Activated T-helper 1 cell treated with anti-CD3 and anti-CD28 coated beads, Interleukin-2, amount 50 U/mL, for 16 hours (primary cell): ENCODE measurements around the gene ATP10B.

Experiments
- DNase-seq, 2 donors: peaks; one replicate each; pipeline ENCODE4 v3.0.0-alpha.2; 2020; ENCODE audit warnings: low read depth in 1 of 2, low spot score in 1 of 2

The ATP10B gene

DNA sequence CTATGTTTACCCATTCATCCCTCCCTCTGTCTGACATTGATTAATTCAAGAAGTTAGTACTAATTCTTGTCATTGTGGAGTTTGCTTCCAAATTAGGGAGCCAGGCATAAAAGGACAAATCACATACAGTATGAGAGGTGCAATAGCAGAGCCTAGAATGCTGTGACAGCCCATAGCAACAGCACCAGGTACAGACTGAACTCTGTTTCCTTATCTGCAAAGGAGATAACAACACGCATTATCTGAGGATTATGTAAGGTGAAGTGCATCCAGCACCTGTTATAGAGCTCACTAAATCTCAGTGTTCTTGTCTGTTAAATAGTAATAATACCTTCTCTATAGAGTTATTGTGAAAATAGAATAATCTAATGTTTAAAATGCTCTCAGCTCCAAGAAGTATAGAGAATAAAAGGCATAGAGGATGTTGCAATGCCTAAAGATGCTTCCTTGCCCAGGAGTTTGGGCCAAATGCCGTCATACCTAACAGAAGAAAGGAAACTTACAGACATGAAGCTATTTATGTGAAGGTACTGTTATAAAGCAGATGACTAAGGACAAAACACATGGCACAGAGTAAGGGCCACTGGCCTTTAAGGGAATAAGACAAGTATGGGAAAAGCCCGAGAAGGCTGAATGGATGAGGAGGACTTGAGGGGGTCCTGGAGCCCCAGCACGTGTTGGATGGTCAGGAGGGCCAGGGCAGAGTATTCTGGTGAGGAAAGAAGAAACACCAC is 214.5 kb downstream of the ATP10B start:
- DNase-seq = no peak

DNA sequence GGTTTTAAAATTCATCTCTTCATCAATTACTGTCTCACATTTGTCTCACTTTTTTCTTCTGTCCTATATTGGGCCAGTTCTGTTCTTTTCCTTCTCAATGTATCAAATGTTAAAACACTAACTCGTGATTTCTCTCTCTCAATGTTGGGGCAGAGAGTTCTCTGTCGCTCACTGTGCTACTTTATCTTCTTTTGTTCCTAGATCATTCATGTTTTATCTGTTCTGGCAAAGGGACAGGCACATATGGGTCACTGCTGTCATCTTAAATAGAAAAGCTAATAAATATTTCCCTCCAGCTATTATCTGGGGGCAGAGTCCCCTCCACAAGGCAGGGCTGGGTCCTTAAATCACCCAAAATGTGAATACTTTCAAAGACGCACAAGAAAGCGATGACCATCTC is 216.3 kb downstream of the ATP10B start:
- no peak for DNase-seq

DNA sequence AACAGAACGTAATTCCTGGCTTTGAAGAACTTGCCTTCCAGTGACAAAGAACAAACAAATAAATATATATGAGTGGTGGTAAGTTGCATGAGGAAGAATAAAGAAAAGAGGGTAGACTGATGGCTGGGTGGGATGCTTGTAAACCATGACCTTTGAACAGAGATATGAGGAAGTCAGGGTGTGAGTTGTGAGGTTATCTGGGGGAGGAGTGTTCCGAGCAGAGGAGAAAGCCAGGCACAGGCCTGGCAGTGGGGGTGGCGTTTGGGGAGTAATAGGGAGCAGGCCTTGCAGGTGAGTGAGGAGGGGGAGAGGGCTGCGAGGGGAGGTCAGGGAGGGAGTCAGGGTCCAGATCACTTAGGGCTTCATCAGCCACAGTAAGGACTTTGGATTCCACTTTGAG is 217.0 kb downstream of the ATP10B start:
- no peak for DNase-seq

DNA sequence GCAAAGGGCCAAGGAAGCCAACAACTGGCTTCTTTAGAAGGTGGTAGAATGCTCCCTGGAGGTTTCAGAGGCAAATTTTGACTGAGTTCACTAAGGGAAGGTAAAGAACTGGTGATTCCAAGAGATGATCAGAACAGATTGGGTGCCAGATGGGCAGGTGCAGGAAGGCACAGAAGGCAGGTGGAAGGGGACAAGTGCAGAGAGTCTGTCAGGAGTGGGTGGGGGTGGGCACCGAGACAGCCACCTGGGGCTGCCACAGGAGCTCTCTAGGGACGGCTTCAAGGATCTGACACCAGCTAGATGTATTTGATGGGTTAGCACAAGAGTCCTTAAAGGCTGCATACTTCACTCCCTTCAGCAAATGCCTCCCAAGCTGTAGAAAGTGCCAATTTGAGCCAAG is 223.0 kb downstream of the ATP10B start:
- DNase-seq = no peak

DNA sequence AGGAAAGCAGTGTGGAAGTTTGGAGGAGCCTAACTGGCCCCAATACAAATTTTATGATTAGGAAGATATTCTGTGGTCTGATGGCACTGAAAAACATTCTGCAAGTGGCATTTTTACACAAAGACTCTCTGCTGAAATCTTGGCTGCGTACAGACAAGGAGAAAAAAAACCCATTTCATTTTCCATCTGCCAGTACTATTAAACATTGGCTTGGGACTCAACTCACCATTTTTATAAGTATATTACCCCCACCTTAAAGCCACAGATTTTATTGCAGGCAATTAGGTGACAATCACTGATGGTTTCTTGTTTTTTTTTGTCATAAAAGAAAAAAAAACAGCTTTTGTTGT is 223.4 kb downstream of the ATP10B start:
- DNase-seq = no peak

DNA sequence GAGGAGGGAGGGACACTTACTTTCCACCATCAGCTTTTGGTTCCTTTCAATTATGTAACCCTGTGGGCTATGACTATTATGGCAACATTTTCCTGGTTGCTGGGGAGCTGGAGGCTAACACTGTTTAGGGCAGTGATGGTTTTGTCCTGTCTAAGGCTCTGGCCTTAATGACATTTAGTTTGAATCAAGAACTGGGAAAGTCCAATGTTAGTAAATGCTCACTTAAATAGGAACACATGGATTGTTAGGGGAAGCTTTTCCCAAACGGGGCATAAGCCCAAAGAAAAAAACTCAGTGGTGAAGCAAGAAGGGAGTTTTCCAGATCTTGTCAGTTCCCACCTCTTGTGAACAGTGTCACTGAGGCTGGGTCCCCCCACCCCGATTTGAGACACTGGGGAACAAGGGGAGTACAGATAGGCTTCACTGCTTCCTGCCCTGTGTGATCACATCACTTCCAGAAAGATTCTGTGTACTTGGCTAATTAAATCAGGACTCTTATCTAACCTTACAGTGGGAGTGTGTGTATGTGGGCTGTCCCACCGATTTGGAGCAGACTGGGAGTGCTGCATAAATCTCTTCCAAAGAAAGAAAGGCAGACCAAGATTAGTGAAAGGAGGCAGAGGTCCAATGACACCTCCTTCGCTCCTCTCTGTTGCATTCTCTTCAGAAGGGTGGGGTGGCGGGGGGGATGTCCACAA is 223.9 kb downstream of the ATP10B start:
- DNase-seq = no peak

DNA sequence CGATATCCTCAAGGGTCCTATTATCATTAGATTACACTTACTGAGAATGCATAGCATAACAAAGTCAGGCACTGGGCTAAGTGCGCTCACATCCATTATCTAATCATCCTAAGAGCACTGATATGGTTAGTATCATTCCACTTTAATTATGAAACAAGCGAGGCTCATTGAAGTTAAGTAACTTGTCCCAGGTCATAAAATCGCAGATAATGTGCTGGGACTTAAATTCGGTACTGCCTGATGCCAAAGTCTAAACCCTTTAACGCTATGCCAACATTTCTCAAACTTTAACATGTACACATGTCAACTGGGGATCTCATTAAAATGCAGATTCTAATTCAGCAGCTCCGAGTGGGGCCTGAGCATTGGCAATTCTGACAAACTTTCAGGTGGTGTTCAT is 225.7 kb downstream of the ATP10B start:
- DNase-seq = no peak

DNA sequence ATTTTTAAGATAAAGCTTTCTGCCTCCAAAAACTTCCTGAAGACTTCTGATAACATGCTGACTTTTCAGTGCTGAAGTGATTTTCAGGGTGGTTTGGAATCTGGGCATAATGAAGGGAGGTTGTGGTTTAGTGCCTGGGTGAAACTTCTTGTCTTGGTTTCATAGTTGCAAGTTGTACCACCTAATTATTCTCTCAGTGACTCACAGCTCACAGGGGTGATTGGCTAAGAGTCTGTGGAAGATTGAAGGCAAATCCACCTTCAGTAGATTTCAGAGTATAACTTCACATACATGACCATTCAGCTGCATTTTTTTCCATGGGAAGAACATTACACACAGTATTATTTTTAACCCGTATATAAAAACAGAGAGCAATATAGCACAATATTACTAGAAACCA is 230.5 kb downstream of the ATP10B start:
- DNase-seq = no peak

DNA sequence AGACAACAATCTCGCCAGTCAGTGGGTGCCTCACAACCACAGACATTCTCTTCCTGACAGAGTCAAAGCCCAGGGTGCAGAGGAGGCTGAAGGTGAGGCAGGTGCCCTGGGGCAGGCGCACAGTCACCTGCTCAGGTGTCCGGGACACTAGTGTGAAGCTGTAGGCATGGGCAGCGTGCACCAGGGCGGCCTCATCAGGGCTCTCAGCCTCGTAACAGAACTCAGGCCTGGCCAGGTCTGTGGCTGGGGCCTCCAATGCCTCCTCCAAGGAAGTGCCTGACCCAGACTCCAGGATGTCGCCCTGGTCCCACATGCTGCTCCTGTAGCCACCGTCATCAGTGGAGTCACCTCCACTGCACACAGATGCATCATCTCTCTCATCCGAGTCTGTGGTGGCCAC is 231.6 kb downstream of the ATP10B start:
- no peak for DNase-seq

DNA sequence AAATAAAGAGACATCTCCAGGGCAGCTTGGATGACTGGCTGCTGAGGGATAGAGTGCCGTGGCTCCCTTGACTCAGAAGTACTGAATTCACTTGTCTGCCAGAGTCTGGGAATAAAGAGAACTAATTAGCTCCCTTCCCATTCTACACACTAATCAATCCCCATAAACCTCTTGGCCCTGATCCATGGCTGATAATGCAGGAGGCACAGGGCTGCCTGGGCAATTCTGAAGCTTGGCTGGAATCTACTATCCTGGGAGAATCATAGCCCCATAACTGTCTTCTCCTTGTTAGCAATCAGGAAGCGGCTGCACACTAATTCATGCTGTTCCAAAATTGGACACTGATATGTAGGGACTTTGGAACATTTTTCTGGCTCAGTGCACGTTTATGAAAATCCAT is 232.6 kb downstream of the ATP10B start:
- no peak for DNase-seq

DNA sequence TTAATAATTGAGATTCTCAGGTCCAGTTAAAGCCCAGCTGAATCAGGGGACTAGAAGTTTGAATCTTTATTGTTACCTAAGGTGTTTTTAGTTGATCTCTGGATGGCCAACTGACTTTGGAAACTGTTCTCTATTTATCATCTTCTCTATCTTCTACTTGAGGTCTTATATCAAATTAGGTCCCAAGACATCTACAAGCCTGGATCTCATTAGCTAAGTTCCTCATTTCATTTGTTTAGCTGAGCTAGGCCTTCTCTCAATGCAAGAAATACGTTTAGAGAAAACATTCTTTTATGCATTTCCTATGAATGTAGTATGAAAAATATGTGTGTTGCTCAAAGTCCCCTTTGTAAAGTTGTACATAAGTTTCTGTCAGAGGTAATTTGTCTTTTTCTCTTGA is 233.7 kb downstream of the ATP10B start:
- DNase-seq = no peak

DNA sequence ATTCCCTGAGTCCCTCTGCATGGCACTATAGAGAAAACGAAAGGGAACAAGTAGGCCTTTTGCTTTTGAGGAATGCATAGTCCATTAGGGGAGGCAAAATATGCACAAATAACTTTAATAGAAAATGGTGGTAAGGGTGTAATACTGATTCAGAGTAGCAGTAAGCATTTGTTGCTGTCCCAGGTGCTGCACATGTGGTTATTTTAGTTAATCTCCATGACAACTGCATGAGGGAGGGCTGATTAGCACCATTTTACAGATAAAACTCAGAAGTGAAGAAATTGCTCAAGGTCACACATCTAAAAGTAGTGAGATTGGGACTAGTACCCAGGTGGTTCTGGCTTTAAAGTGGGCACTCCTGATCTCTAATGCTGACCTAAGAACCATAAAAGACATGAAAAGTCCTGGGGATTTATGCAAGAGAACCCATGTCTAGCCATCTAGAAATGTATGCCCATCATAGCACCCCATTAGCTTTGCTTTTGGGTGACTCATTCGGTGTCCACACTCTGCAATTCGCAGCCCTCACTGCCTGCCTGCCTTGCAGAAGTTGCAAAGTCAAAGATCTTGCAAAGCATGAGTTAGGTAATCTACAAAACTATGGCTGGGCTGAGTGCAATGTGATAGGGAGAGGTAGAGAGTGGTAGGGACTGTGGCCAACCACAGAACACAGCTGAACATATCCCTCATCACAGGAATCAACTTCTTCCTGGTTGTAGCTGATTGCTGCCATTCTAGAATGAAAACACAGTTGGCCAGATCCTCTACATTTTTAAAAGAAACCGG is 235.1 kb downstream of the ATP10B start:
- no peak for DNase-seq

DNA sequence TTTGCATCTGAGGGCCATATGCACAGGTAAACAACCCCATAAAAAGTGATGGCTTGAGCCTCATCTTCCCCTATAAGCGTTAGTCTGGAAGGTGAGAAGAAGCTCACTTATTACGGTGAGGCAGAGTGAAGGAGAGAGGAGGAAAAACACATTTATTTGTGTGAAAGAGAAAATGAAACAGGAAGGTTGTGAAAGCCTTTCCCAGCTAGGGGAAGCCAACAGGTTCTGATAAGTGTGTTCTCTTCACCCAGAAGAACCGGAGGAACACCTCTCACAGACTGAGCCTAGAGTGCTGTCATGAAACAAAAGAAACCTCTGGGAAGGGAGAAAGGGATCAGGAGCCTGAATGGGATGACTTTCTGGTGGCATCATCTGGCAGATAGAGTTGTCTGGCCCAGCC is 237.9 kb downstream of the ATP10B start:
- DNase-seq = no peak

DNA sequence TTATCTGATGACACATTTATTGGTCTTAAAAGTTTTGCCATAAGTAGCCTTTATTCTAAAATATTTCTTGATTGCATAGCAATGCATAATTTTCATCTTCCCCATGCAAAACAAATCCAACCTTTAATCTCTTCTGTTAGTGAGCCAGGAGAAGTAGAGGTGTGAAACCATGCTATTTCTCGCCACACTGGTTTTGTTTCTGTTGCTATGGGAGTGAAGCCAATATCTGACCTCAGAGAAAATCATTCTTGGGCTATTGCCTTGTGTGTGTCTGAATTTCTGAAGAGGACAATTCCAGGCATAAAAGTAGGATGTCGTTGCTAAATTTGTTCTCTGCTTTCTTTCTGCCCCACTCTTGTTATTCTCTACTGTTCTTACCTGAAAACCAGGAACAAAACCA is 246.7 kb downstream of the ATP10B start:
- no peak for DNase-seq

DNA sequence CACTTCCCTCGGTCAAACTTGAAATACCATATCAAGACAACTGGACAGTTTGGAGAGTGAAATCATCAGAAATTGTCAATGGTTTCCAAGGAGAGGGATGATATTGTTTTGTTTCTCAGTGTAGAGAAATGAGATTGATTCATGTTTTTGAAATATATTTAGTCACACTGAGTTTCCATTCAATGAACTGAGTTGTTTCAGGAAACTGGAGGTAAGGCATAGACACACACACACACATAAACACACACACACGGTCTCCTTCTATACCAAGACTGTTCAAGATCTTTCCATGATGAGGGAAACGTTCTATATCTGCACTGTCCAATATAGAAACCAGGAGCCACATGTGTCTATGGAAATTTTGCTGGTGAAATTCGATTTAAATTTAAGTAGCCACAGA is 247.5 kb downstream of the ATP10B start:
- no peak for DNase-seq

DNA sequence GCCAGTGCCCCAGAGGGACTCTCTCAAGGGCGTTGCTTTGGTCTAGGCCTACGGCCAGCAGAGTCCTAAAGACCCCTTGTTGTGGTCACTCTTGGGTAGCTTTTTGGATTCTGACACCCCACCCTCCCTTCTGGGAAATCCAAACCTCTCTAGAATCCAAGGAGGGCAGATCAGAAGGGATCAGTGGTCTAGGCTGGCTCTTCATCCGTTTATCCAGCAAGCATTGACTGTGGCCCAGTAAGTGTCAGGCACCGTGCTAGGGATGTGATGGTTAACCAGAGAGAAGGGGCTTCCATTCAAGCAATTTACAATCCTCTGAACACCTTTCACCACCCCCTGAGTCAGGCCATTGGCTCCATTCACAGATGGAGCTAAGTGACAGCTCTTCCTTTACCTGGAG is 249.3 kb downstream of the ATP10B start:
- no peak for DNase-seq

DNA sequence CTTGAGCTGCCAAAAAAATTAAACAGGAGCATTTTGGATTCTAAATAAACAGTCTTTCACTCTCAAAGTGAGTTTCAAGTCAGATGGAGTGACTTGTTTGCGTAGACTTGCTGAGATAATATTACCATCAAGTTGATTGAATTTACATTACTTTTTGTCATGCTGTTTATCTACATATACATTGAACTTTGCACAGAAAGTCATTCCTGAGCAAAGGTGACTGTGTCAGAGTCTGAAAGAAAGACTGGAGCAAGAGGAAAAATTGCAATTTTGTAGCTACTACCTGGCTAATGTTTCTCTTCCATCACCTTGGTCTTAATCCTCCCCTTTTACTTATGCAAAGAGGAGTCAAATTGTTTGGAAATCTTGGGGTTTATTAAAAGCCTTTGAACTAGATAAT is 251.0 kb downstream of the ATP10B start:
- no peak for DNase-seq

DNA sequence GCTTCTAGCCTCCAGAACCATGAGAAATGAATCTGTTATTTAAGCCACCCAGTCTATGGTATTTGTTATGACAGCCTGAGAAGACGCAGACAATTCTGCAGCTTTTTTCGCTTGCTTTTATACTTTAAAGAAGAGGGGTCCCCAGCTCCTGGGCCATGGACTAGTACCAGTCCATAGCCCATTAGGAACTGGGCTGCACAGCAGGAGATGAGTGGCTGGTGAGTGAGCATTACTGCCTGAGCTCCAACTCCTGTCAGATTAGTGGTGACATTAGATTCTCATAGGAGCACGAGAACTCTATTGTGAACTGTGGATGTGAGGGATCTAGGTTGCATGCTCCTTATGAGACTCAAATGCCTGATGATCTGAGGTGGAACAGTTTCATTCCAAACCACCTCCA is 278.7 kb downstream of the ATP10B start:
- no peak for DNase-seq

DNA sequence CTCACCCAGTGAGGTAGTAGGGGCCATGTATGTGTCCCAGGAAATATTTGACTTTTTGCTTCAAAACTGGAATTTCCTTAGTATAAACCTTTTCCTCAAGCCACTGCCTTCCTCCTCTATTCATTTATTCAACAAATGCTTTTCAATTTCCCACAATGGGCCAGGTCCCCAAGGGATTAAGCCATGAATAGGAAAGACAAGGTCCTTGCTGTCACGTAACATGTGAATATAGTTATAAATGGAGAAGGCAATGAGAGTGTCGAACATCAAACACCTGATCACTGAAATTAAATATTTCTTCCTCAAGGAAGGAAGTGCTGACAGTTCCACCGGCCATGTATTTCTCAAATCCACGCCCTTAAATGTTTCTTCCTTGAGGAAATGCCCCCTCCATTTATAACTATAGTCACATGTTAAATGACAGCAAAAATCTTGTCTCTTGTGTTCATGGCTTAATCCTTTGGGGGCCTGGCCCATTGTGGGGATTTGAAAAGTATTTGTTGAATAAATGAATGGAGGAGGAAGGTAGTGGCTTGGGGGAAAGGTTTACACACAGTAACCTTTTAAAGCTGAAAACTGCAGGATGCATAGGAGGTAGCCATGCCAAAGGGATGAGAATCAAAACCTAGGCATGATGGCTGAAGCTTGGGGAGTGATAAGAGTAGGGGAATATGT is 284.8 kb downstream of the ATP10B start:
- DNase-seq = no peak

DNA sequence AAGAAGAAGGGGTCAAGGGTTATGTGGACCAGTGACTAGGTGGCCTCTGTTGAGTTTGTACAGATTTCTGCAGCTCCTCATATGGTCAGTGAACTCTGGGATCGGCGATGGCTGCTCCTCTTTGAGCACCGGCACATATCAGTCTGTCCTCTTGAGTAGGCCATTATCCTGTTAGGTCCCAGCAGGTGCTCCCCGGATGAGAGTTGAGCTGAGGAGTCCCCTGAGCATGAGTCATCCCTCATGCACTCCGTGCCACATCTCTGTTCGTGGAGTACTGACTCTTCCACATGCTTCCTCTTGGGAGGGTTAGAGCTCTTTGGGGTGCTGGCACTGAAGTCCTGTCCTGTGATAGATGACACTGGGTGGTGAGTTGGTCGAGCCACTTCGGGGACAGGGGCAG is 286.6 kb downstream of the ATP10B start:
- no peak for DNase-seq

DNA sequence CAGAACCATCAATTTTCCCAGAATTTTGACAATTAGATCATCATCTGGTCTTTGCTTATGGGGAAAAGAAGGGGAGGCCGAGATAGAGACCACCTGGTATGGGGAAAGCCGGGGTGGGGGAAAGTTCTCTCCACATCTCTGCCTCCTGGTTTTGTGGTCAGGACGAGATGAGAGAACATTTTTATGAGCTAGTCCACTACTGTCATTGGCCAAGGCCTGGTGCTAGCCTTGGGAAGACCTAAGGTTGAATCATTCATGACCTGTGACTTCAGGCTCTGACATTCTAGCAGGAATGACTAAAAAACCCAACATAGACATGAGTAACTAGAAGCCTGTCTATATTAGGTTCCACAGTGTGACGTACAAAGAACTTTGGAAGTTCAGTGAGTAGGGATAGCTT is 295.2 kb downstream of the ATP10B start:
- DNase-seq = no peak
